Fibroblast of the conjunctiva (primary cell): ENCODE data around the gene CCDC106.

Experiments used
- DNase-seq: peaks from one replicate; pipeline ENCODE4 v3.0.0-alpha.2; 2010; ENCODE audit warnings: low read depth

Gene CCDC106

DNA sequence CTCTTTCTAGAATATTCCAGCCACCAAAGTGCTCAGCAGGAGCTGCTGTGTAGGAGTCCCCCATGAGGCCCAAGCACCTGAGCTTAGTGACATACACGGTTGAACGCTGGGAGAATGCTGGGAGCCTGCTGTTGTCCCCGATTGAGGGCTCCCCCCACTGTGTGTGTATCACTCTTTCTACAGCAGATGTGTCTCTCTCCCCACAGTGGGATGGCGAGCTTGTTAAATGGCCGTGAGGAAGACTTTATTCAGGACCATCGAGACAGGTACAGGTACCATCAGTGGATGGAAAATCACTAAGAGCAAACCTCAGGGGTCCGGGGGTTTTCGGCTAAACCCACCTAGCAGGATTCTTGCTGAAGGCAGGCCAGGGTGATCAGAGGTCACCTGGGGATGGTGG, 49.7 kb downstream of the CCDC106 start:
- DNase-seq: no peak

DNA sequence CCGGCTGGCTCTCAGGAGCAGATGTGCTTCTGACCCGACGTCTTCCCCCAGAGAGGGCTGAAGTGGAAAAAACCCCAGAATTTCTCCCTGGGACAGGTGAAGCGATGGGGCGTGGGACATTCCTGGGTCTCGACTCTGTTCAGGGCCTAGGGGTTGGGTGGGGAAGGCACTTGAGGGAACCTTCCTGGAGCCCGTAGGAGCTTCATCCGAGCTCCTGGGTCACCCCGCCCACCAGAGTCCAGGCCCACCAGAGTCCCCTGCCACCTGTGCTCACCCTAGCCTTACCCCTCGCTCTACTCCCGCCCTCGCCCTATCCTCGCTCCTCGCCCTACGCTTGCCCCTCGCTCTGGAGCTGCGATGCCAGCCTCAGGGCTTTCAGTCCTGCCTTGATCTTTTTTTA, 50.2 kb downstream of the CCDC106 start:
- no peak for DNase-seq

GRCh38 chr19:55699221-55699620, 51.2 kb downstream of the CCDC106 start:
- DNase-seq: no peak

GRCh38 chr19:55700813-55701212, 52.8 kb downstream of the CCDC106 start:
- DNase-seq: no peak

GRCh38 chr19:55702131-55702627, 54.2 kb downstream of the CCDC106 start:
- DNase-seq: no peak
